HL-60 (cell line): ENCODE data around the gene LSM5.

Experiments
- DNase-seq, 2 experiments: peaks; one replicate each; pipeline ENCODE4 v3.0.0-alpha.2; 2010 to 2020; ENCODE audit warnings: low read depth in 1 of 2, low spot score in 1 of 2
- H3K27ac ChIP-seq: fragments of 250-450 bp; sonication (Bioruptor Pico); replicated peaks from 2 replicates; pipeline ENCODE4 v1.5.1; 2020; ENCODE audit warnings: mild to moderate bottlenecking, moderate library complexity
- H3K27me3 ChIP-seq: fragments of 250-450 bp; sonication (Bioruptor Pico); 2 replicates; pipeline ENCODE4 v1.5.1; 2021; ENCODE audit warnings: mild to moderate bottlenecking, moderate library complexity; ENCODE audit not compliant: insufficient read depth, poor library complexity, severe bottlenecking
- H3K4me3 ChIP-seq: replicated peaks from 2 replicates; pipeline ENCODE4 v1.5.1; 2011; ENCODE audit warnings: mild to moderate bottlenecking, control low read depth, low read length; ENCODE audit not compliant: insufficient read depth
- GABPA ChIP-seq: IDR thresholded peaks from 2 replicates; pipeline ENCODE4 v1.6.1; 2012; ENCODE audit warnings: low read depth
- POLR2AphosphoS5 ChIP-seq: IDR thresholded peaks from 2 replicates; pipeline ENCODE4 v1.6.1; 2012; ENCODE audit warnings: low read depth
- SPI1 ChIP-seq: IDR thresholded peaks from 2 replicates; pipeline ENCODE4 v1.6.1; 2012; ENCODE audit warnings: low read depth, mild to moderate bottlenecking, borderline replicate concordance
- TF ChIP-seq, protein P1 (sequence below): IDR thresholded peaks from 2 replicates; pipeline ENCODE4 v1.6.1; 2012; ENCODE audit warnings: low read depth; ENCODE audit not compliant: insufficient replicate concordance
- TF ChIP-seq, protein P2 (sequence below): IDR thresholded peaks from one replicate; pipeline ENCODE4 v1.5.1; 2011; ENCODE audit warnings: low read length, control low read depth, inconsistent platforms; ENCODE audit not compliant: insufficient read depth

LSM5 gene

DNA sequence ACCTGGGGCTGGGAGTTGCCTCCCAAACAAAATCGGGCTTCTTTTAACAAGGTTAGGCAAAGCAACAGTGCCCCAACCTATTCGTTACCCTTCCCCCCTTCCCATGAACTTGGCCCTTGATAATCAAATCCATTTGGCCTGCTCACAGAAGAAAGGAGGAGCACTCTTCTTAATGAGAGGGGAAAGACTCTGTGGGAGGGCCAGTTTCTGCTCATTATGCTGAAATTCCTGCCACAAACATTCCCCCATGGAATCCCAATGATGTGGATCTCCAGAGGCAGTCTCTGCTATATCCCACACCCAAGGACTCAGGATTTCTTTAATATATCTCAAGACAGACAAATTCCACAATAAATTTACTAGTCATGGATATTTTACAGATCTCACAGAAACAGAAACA is 43.0 kb downstream of the LSM5 start:
- no peak overlapping the region for H3K4me3 ChIP-seq
- TF ChIP-seq, protein P1, sequence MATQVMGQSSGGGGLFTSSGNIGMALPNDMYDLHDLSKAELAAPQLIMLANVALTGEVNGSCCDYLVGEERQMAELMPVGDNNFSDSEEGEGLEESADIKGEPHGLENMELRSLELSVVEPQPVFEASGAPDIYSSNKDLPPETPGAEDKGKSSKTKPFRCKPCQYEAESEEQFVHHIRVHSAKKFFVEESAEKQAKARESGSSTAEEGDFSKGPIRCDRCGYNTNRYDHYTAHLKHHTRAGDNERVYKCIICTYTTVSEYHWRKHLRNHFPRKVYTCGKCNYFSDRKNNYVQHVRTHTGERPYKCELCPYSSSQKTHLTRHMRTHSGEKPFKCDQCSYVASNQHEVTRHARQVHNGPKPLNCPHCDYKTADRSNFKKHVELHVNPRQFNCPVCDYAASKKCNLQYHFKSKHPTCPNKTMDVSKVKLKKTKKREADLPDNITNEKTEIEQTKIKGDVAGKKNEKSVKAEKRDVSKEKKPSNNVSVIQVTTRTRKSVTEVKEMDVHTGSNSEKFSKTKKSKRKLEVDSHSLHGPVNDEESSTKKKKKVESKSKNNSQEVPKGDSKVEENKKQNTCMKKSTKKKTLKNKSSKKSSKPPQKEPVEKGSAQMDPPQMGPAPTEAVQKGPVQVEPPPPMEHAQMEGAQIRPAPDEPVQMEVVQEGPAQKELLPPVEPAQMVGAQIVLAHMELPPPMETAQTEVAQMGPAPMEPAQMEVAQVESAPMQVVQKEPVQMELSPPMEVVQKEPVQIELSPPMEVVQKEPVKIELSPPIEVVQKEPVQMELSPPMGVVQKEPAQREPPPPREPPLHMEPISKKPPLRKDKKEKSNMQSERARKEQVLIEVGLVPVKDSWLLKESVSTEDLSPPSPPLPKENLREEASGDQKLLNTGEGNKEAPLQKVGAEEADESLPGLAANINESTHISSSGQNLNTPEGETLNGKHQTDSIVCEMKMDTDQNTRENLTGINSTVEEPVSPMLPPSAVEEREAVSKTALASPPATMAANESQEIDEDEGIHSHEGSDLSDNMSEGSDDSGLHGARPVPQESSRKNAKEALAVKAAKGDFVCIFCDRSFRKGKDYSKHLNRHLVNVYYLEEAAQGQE, result no peak
- TF ChIP-seq, protein P2, sequence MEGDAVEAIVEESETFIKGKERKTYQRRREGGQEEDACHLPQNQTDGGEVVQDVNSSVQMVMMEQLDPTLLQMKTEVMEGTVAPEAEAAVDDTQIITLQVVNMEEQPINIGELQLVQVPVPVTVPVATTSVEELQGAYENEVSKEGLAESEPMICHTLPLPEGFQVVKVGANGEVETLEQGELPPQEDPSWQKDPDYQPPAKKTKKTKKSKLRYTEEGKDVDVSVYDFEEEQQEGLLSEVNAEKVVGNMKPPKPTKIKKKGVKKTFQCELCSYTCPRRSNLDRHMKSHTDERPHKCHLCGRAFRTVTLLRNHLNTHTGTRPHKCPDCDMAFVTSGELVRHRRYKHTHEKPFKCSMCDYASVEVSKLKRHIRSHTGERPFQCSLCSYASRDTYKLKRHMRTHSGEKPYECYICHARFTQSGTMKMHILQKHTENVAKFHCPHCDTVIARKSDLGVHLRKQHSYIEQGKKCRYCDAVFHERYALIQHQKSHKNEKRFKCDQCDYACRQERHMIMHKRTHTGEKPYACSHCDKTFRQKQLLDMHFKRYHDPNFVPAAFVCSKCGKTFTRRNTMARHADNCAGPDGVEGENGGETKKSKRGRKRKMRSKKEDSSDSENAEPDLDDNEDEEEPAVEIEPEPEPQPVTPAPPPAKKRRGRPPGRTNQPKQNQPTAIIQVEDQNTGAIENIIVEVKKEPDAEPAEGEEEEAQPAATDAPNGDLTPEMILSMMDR, result no peak
- TF ChIP-seq SPI1, result no peak
- TF ChIP-seq GABPA, result no peak
- TF ChIP-seq POLR2AphosphoS5, result no peak
- H3K27me3 ChIP-seq, result no peaks in the 10 kb centered on the region
- H3K27ac ChIP-seq, result no peak overlapping the region
- DNase-seq, result no peak

DNA sequence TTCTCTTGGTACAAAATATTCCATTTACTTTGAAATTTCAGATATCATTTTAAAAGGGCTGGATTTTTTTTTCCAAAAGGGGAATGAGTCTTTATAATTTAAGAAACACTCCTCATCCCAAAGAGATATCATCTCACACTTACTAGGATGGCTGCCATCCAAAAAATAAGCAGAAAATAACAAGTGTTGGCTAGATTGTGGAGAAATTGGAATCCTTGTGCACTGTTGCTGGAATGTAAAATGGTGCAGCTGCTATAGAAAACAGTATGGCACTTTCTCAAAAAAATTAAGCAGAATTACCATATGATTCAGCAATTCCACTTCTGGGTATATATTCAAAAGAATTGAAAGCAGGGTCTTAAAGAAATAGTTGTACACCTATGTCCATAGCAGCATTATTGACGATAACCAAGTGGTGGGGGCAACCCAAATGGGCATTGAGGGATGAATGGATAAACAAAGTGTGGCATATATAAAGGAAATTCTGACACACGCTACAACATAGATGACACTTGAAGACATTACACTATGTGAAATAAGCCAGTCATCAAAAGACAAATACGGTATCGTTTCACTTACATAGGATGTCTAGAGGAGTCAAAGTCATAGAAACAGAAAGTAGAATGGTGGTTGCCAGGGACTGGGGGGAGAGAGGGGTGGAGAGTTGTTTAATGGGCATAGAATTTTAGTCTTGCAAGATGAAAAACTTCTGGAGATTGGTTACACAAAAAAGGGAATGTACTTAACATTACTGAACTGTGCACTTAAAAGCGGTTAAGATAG is 53.8 kb downstream of the LSM5 start:
- no peak for DNase-seq
- no peak overlapping the region for H3K4me3 ChIP-seq
- TF ChIP-seq, protein P1, result no peak
- TF ChIP-seq GABPA, result no peak
- no peak for TF ChIP-seq POLR2AphosphoS5
- TF ChIP-seq, protein P2, result no peak
- TF ChIP-seq SPI1, result no peak
- no peaks in the 10 kb centered on the region for H3K27me3 ChIP-seq
- no peak overlapping the region for H3K27ac ChIP-seq
